WI38 (cell line): ENCODE measurements around the gene ESPN.
"Not testable (repeated sequence)": the region's sequence is repeated elsewhere in the genome, so short reads cannot be mapped to it uniquely, and the experiment has no call there.

Experiments used
- H3K4me3 ChIP-seq: 2 replicates; pipeline ENCODE4 v1.5.1; 2011; ENCODE audit warnings: low read depth, mild to moderate bottlenecking, control low read depth, low read length
- TF ChIP-seq, protein P1 (sequence below): IDR thresholded peaks from 2 replicates; pipeline ENCODE4 v1.5.1; 2012; ENCODE audit warnings: low read depth, mild to moderate bottlenecking, control low read depth, low read length

ESPN gene

DNA sequence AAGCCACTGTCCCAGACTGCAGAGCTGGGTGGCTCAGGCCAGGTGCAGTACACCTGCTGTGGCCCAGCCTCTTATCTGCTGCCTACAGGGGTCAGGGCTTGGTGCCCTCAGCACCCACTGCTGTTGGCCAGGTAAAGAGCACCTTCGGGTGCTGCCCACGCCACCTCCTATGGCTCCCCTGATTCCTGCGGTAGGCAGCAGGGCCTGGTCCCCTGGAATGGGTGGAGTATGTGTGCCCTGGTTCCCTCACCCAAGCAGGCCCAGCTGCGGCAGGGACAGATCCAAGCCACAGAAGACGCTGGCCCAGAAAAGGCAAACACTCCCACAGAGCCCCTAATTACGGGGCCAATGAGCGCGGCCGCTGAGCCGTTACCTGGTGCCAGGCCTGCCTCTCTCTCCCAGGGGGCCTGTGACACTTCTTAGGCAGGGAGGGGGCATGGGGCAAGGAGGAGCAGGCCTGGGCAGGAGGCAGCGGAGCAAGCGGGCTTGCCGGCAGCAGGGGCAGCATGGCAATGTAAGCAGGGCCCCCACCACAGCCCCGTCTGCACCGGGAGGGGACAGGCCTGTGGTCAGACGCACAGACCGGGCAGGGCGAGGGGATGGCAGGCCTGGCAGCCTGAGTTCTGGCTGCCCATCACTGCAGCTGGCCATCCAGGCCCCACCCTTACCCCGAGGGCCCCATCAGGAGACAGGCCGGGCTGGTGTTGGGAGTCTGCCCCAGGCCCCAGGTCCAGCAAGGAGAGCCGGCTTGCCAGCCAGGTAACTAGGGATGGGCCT is 19.0 kb downstream of the ESPN start:
- TF ChIP-seq, protein P1, sequence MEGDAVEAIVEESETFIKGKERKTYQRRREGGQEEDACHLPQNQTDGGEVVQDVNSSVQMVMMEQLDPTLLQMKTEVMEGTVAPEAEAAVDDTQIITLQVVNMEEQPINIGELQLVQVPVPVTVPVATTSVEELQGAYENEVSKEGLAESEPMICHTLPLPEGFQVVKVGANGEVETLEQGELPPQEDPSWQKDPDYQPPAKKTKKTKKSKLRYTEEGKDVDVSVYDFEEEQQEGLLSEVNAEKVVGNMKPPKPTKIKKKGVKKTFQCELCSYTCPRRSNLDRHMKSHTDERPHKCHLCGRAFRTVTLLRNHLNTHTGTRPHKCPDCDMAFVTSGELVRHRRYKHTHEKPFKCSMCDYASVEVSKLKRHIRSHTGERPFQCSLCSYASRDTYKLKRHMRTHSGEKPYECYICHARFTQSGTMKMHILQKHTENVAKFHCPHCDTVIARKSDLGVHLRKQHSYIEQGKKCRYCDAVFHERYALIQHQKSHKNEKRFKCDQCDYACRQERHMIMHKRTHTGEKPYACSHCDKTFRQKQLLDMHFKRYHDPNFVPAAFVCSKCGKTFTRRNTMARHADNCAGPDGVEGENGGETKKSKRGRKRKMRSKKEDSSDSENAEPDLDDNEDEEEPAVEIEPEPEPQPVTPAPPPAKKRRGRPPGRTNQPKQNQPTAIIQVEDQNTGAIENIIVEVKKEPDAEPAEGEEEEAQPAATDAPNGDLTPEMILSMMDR, result no peak
- H3K4me3 ChIP-seq, result no peak overlapping the region

DNA sequence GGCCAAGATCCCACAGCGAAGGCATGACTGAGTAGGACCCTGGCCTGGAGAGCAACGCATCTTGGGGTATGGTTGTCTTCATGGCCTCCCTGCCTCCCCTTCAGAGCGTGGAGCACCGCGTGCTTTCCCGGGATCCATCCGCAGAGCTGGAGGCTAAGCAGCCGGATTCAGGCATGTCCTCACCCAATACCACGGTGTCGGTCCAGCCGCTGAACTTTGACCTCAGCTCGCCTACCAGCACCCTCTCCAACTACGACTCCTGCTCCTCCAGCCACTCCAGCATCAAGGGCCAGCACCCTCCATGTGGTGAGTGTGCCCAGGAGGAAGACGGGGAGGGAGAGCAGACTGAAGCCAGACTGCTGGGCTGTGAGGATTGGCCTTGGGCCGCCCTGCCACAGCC is 19.8 kb downstream of the ESPN start:
- H3K4me3 ChIP-seq, result no peak overlapping the region

DNA sequence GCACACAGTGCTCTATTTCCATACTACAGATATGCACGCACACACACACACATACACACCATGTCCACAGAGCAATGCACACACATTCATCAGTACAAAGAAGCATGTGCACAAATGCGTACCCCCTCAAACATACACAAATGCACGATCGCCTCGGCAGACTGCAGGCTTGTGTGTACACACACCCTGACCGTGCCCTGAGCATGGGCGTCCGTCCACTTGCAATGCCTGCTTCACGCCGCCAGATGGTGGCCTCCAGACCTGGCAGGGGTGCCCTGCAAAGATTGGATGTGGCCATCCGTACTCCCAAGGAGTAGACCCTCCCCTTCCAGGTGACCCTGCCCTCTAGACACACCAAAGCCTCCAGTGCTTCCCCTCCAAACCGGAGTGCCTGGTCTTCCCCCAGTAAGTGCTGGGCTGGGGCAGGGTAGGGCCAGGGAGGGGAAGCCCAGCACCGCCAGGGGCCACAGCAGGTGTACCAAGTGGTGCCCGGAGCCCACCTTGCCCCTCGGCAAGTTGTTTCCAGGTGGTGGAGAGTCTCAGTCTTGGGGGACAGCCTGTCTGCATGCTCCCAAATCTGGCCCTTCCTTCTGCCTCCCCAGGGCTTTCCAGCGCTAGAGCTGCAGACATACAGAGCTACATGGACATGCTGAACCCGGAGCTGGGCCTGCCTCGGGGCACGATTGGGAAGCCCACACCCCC is 20.6 kb downstream of the ESPN start:
- H3K4me3 ChIP-seq, result no peak overlapping the region
- TF ChIP-seq, protein P1, result peak; percentile 61

More for the DNA sequence above, 19.8 kb downstream of the ESPN start:
- TF ChIP-seq, protein P1, result no peak

DNA sequence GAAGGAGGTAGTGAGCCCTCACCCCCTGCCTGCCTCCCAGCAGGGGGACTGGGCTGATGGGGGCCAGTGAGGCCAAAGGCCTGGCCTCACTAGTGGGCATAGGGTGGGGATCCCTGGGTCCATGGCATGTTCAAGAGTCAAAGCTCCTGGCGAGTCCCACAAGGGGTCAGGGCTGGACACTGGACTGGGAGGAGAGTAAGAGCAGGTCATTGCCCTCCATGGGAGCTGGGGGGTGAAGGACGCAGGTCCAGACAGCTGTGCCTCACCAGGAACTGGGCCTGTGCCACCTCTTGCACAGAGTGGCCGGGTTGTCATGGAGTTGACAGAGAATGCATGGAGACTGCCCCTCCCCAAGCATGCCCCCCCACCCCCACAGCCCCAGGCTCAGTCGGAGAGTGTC is 21.4 kb downstream of the ESPN start:
- H3K4me3 ChIP-seq, result not testable (repeated sequence)

DNA sequence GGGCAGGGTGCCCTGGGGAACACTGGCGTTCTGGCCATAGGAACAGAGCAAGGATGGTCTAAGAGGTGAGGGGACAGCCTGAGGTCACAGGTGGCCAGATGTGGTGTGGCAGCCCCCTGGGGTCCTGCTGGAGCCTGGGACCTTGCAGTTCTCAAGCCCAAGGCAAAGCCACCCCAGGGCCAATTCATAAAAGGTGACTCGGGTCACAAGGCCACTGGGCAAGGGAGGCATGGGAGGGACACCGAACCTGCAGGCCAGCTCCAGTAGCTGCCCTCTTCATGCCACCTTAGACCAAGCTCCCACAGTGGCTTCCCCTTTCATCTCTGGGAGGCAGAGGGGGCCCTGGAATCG is 22.1 kb downstream of the ESPN start:
- TF ChIP-seq, protein P1, result no peak
- no peak overlapping the region for H3K4me3 ChIP-seq

DNA sequence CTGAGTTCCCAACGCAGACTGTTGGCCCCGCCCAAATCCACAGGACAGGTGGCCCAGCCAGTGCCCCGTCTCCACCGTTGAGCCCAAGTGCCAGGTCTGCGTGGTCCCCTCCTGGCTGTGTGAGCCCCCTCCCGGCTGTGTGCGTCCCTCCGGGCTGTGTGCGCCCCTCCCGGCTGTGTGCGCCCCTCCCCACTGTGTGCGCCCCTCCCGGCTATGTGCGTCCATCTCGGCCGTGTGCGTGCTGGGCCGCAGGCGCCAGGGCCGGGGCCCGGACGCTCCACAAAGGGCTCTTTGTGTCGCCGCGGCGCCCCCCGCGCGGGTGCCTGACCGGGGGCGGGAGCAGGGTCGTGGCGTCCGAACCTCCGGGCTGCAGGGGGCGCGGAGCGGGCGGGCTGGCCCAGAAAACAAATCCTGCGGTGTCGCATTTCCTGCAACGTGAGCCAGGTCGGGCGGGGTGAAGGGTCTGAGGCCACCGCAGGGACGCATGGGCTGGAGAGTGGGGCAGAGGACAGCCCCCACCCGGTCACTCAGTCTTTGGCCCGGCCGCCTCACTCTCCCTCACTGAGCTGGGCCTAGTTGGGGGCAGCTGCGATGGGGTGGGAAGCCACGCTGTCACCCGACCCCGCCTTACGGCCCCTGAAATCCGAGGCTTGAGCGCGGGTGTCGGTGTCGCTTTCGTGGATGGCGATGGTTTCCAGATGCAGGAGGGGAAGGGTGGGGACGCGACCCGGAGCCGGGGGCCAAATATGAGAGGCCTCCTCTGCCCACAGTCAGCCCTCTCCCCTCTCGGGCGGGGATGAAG is 22.6 kb downstream of the ESPN start:
- TF ChIP-seq, protein P1, result no peak
- no peak overlapping the region for H3K4me3 ChIP-seq

DNA sequence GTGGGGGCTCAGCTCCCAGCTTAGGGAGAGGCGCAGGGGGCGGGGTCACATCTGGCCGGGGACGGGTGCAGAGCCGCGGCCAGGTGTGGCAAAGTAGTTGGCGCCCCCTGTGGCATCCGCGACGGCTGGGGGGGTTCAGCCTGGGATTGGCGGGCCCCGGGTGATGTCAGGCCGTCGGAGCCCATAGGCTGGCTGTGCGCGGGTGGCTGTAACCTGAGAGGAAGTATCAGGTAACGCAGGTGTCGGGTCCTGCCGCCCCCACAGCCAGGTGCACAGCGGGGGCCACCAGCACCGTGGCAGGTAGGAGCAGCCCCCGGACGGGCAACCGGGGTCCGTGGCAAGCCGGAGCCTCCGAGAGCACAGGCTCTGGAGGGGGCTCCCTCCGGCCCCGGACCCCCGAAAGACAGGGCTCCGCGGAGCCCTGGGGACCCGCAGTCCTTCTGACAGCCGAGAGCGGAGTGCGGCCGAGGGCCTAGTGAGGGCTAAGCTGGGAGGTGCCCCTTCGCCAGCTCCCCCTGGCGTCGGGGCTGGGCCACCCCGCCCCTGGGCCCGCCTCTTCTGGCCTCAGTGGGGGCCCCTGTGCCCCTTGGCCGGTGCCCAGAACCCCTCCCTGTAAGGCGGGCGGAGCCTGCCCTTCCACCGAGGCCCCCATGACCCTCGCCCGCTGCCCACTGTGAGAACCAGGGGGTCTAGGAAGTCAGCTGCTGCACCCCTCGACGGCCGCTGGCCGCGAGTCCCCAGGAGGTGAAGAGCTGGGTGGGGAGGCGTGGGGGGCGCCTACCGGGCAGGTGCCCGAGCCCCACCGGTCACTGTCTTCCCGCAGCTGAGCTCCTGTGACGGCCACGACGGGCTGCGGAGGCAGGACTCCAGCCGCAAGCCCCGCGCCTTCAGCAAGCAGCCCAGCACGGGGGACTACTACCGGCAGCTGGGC is 23.5 kb downstream of the ESPN start:
- TF ChIP-seq, protein P1, result no peak
- H3K4me3 ChIP-seq, result no peak overlapping the region
